HG03064 (cell line): Measurements from ENCODE around the gene ARSK.

ENCODE experiments used
- ATAC-seq: cut with Tn5 transposase; IDR thresholded peaks from one replicate; pipeline ENCODE4 v1.9.1; 2021; ENCODE audit warnings: low read depth; ENCODE audit not compliant: unreplicated experiment

Gene ARSK

DNA sequence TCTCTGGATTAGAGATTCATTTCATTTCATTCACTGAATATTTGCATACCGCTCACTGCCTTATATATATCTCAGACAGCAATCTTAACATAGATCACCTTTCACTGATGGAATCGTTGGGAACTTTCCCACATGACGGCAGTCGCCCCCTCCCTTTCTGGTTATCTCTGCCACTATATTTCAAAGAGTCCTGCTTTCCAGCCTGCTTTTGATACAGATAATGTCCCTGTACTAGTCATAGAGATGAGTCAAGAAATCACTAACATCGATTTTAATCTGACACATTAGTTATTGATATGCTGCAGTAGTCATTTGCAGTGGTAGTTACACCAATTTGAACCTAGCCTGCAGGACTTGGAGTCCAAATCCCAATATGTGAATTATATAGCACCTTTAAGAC lies 8.5 kb downstream of the ARSK start:
- no peak for ATAC-seq

DNA sequence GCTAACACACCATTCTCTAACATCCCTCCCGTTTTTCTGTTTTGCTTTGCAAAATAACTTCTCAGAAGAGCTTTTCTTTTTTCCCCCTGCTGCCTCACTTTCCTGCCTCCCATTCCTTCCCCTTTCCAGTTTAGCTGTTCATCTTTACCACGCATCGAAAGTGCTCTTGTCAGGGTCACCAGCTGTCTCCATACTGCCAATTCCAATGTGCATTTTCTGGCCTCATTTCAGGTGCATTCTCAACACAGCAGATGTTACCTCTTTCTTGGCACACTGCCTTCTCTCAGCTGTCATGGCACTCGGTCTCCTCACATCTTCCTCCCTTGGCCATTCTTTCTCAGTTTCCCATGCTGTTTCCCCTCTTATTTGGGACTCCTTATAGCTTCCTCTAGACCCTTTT lies 9.5 kb downstream of the ARSK start:
- ATAC-seq, result no peak

DNA sequence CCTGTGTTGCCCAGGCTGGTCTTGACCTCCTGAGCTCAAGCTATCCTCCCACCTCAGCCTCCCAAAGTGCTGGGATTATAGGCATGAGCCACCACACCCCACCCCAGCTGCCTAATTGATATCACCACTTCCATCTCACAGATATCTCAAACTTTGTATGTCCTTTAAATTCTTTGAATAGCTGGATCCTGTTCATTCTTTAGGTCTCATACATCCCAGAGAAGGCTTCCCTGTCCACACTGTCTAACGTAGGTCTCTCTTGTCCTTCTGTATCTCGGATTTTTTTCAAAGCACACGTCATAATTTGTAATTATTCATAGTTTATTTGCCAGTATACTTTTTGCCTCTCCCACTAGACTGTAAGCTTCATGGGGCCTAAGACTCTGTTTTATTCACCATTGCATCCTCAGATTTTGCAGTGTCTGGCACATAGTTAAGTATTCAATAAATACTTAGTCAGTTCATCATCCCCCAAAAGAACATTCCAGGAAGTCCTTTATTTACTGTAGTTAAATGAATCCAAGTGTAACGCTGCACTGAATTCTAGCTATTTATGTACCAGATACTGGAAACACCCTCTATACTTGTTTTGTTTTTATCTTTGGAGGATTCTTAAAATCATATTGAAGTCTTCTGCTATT lies 10.5 kb downstream of the ARSK start:
- no peak for ATAC-seq

DNA sequence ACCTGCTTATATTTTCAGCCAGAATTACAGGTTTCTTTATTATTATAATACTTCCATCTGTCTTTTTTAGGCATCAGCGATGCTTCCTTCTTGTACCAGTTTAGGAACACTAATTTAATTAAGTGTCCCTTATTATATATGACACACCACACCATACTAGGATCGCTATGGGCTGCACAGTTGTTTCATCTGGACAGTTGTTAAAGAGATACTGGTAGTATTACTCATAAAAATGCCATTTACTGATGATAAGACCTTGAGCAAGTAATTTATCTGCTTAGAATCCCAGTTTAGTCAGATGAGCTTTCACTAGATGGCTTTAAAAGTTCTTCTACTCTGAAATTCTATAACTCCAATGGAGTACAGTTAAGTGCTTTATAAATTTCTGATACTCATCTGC lies 17.1 kb downstream of the ARSK start:
- ATAC-seq, result no peak

DNA sequence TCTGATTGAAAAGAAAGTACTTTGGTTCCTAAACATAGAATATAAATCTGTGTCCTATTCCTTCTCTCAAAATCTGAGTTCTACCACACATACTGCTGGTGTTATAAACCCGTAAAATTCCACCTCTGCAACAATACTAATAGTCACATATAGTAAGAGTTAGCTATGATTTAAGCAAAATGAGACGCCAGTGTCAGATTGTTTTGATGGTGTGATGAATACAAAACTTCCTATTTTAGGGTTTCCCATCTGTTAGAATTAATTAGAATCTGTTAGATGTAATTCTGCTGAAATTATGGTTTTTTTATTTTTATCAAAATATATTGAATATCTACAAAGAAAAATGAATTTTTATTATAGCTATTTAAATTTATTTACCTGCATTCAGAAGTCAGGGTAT lies 26.7 kb downstream of the ARSK start:
- no peak for ATAC-seq

DNA sequence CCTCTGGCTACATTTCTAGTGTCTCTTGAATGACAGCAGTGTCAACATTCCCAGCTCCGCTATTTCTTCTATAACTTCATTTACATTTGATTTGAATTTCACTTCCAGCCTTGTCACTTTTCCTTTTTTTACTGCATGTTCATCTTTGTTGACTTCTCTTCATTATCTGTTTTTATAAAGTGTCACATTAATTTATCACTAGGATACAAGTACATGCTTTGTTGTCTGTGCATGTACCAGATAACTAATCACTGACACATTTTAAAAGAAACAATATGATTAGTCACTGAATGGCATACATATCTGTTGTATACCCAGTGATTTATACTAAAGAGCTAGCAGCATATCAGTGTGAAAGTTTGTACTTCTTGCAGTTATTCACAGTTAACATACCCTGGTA lies 29.1 kb downstream of the ARSK start:
- no peak for ATAC-seq

DNA sequence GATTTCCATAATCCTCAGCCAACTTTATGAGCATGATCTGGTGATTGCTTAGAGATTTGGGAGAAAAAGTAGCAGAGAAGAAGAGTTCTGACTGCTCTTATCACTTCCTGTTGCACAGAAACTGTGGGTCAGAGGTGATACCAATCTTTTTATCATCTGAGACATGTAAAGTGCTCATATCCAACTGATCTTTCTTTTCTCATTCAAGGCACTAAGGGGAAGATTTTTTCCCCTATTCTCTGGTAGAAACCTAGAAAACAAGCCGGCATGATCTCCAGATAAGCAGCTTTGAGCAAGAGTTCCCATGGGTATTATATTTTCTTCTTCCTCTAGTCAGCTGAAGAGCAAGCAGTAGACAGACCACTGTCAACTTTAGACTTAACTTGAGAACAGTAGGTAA lies 36.0 kb downstream of the ARSK start:
- ATAC-seq, result peak; percentile 42

DNA sequence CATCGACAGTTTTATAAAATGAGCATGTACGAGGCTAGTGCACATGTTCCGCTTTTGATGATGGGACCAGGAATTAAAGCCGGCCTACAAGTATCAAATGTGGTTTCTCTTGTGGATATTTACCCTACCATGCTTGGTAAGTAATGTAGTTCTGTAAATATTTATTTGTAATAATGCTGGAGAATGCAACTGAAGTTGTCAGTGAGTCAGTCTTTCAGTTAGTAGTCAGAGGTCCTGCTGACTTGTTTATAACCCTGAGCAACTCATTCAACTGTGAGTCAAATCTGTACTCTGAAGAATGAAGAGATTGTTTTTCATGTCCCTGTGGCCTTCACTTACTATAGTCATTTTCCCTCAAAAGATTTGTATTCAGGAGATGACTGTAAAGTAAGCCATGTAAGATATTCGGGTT lies 36.6 kb downstream of the ARSK start:
- peak; percentile 78 for ATAC-seq

DNA sequence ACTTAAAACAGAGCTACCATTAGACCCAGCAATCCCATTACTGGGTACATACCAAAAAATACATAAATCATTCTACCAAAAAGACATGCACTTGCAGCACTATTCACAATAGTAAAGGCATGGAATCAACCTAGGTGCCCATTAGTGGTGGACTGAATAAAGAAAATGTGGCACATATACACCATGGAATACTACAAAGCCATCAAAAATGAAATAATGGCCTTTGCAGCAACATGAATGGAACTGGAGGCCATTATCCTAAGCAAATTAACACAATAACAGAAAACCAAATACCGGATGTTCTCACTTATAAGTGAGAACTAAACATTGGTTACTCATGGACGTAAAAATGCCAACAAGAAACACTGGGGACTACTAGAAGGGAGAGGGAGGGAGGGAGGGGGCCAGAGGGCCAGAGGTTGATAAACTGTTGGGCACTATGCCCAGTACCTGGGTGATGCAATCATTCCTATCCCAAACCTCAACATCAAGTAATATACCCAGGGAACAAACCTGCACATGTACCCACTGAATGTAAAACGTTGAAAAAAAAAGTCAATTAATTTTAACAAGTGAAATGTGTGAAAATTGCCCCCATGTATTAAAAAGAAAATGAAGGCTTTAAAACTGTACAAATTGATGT lies 40.5 kb downstream of the ARSK start:
- ATAC-seq, result no peak

DNA sequence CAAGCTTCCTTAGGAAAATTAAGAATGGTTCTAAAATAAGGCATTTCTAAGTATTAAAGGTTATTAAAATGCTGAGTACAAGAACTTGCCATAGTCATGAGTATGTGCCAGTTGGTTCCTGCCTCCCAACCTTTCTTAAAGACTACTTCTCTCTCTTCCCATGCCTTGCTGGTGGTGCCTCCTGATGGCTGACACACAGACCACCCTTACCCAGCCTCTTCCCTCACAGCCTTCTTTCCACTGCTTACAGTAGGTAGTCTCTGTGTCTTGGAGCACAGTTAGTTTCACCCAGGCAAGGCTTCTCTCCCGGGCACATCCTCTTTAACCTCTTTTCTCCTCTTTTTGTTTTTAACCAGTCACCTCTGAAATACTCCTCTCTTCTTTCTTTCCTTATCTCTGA lies 44.4 kb downstream of the ARSK start:
- ATAC-seq, result no peak

DNA sequence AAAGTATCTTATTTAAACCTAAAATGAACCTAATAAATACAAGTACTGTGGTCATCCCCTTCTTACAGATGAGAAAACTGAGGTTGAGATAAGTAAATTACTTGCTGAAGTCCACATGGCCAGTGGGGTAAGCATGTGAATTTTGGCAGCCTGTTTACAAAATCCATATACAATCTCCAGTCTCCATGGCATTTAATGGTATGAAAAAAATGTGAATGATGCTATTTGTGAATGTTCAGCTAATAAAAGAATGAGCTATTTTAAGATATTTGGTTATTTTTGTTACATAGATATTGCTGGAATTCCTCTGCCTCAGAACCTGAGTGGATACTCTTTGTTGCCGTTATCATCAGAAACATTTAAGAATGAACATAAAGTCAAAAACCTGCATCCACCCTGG lies 45.7 kb downstream of the ARSK start:
- ATAC-seq, result no peak

DNA sequence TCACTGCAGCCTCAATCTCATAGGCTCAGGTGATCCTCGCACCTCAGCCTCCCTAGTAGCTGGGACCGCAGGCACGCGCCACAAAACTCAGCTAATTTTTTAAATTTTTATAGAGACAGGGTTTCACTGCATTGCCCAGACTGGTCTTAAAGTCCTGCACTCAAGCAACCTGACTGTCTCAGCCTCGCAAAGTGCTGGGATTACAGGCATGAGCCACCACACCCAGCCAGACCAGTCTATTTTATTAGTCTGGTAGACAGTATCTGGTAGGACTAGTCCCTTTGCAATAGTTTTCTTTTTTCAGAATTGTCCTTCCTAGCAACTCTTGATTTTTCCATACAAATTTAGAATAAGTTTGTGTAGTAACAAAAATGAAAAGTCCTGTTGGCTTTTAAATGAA lies 50.9 kb downstream of the ARSK start:
- ATAC-seq, result no peak

DNA sequence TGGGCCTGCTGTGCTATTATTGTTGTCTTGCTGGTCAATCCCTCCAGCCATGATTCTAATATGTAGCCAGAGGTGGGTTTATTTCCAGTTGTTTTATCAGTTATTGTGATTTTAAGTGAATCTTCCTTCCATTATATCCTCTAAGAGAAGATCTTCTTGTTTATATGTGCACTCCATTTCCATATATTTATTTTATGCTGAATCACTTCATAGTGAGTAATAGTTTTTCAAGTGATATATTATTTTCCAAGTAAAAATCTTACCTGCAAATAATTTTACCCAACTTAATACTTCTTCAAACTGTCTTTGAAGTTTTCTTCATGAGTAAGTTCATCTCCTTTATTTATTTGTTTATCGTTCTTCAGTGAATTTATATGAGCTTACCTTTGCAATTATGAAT lies 51.5 kb downstream of the ARSK start:
- ATAC-seq, result no peak

DNA sequence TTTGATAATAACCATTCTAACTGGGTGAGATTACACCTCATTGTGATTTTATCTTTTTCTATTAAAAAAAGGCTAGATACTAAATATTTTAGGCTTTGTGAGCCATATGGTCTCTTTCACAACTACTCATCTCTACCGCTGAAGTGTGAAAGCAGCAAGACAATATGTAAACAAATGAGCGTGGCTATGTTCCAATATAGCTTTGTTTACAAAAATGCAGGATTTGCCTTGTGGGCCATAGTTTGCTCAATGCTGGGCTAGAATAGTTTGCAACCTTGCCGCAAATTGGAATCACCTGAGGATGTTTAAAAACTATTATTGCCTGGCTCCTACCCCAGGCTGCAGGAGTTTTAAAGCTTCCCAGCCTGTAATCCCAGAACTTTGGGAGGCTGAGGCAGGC lies 54.8 kb downstream of the ARSK start:
- no peak for ATAC-seq

DNA sequence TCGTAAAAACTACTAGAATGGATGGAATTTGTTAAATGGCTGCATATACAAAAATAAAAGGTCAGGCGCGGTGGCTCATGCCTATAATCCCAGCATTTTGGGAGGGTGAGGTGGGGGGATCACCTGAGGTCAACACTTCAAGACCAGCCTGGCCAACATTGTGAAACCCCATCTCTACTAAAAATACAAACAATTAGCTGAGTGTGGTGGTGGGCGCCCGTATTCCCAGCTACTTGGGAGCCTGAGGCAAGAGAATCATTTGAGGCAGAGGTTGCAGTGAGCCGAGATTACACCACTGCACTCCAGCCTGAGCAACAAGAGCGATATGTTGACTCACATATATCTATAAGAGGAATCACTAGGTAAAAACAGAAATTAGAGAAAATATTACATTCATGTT lies 55.6 kb downstream of the ARSK start:
- no peak for ATAC-seq

DNA sequence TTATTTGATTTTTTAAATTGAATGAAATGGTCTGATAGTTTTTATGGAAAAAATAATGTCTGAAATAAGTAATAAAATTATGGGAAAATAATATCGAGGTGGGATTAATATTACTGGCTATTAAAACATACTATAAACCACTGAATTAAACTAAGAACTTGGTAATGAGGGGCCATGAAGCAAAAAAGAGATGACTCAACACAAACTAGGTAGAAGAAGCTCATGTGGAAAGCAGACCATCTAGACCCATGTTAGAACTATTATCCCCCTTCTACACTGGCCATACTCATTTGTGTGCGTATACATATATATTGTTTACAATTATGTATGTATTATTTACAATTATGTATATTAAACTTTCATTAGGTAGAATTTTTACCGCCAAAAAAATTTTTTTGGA lies 56.5 kb downstream of the ARSK start:
- ATAC-seq, result no peak

DNA sequence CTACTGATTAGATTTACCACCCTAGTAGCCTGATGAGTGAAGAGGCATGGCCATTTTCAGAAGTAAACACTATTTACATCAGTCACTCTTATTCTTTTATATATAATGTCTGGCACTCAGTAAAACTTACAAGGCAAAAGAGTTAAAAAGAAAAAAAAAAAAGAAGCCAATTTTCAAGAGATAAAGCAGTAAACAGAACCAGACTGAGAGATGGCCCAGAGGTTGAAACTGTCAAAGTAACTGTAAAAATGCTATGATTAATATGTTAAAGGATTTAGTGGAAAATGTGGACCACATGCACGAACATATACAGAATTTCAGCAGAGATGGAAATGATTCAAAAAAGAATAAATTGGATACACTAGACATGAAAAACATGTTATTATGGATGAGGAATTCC lies 58.6 kb downstream of the ARSK start:
- ATAC-seq, result no peak

DNA sequence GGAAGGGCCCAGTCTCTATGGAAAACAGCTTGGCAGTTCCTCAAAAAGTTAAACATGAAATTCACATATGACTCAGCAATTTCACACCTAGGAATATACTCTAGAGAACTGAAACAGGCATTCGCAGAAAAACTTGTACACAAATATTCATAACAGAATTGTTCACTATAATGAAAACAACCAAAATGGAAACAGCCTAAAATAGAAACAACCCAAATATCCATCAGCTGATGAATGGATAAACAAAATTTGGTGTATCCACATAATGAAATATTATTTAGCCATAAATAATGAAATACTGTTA lies 60.2 kb downstream of the ARSK start:
- no peak for ATAC-seq

DNA sequence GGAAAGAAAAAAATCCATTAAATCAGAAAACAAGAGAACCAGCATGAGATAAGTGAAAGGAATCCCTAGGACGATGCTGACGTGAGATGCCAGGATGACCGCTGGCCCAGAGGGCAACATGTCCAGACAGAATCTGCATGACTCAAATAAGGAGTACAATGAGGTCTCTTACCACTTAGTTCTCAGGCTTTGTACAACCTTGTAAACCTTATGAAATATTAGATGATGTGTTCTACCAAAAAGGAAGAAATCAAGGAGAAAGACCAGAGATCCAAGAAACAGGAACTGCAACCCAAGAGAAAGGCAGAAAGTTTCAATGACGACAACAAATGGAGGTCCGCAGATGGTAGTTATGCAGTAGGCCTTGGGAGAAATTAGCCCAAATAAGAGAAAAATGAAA lies 62.2 kb downstream of the ARSK start:
- ATAC-seq, result no peak

DNA sequence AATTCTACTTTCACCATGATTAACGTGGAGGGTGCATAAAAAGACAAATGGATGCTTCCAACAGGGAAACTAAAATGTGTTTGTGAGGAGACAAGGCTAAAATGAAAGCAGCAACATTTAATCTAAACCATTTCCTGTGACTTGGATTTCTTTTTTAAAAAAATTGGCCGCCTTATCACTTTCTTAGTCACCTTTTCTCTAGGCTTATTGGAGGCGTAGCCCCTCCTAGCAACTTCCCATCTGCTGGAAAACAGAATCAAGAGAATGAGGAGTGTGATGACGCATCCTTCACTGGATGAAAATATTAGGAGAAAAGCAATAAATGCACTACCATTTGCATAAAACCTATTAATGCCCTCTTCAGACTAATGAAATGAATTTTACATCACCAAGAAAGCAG lies 64.2 kb downstream of the ARSK start:
- no peak for ATAC-seq

DNA sequence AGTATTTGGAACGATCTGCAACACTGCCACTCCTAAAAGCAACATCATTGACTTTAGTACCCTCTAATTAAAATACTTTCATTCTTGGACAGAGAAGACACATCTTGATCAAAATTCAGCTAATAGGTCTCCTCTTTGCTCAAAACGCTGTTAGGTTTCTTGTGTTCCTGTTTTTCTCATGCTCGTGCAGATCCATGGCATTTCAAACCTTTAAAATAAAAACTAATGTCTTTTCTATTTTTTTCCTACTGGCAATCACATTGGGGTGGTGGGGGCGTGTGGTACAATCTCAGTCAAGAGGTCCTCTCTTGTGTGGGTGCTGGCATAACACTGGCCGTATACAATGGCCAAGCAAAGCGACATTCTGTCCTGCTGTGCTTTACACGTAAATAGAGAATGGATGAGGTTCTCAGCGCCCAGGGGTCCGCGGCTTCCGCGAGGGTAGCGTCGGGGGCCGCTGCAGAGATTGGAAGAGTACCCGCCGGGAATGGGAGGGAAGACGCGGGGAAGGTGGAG lies 64.7 kb downstream of the ARSK start:
- no peak for ATAC-seq

DNA sequence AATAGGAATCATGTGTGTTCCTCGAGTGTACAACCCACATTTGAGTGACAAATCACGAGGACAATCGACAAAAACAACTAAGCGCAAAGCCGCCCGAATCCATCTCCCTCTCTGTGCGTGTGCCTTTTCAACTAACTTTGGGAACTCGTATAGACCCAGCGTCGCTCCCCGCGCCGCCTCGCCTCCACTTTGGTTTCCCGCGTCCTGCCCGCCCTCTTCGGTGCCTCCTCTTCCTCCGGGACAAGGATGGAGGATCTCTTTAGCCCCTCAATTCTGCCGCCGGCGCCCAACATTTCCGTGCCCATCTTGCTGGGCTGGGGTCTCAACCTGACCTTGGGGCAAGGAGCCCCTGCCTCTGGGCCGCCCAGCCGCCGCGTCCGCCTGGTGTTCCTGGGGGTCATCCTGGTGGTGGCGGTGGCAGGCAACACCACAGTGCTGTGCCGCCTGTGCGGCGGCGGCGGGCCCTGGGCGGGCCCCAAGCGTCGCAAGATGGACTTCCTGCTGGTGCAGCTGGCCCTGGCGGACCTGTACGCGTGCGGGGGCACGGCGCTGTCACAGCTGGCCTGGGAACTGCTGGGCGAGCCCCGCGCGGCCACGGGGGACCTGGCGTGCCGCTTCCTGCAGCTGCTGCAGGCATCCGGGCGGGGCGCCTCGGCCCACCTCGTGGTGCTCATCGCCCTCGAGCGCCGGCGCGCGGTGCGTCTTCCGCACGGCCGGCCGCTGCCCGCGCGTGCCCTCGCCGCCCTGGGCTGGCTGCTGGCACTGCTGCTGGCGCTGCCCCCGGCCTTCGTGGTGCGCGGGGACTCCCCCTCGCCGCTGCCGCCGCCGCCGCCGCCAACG lies 65.3 kb downstream of the ARSK start, which contains the start of gene GPR150:
TSS of gene GPR150 (plus strand) at position 58 of the 840 bp plus-strand sequence. CDS start at position 247, 189 bp downstream.
- ATAC-seq, result peak; percentile 71
